ENCODE measurements around the gene KRTAP5-6.

KRTAP5-6 gene

GRCh38 chr11:1696608-1697570, at the start of gene KRTAP5-6:
Gene KRTAP5-6, plus strand, starts transcription at chr11:1697195. Its CDS starts 51 bp downstream, at chr11:1697246.
- DNase-seq: no peak

- DNase-seq: no peak
Observed at GRCh38 chr11:1647901-1648652, 48.9 kb upstream of the KRTAP5-6 start.

GRCh38 chr11:1648653-1649420, 48.2 kb upstream of the KRTAP5-6 start:
- no peak for DNase-seq

- DNase-seq: no peak
Observed at GRCh38 chr11:1650034-1650917, 46.7 kb upstream of the KRTAP5-6 start.

- DNase-seq: no peak
Observed at GRCh38 chr11:1650918-1651262, 46.1 kb upstream of the KRTAP5-6 start.

GRCh38 chr11:1651411-1651980, 45.5 kb upstream of the KRTAP5-6 start:
- no peak for DNase-seq

GRCh38 chr11:1652026-1652425, 45.0 kb upstream of the KRTAP5-6 start:
- DNase-seq: no peak

GRCh38 chr11:1652442-1652770, 44.6 kb upstream of the KRTAP5-6 start:
- no peak for DNase-seq

GRCh38 chr11:1652771-1653540, 44.0 kb upstream of the KRTAP5-6 start:
- DNase-seq: no peak

- no peak for DNase-seq
Observed at GRCh38 chr11:1653541-1654387, 43.2 kb upstream of the KRTAP5-6 start.

- no peak for DNase-seq
Observed at GRCh38 chr11:1654388-1655167, 42.4 kb upstream of the KRTAP5-6 start.

GRCh38 chr11:1655168-1656060, 41.6 kb upstream of the KRTAP5-6 start:
- no peak for DNase-seq

GRCh38 chr11:1656061-1656441, 40.9 kb upstream of the KRTAP5-6 start:
- no peak for DNase-seq

- no peak for DNase-seq
Observed at GRCh38 chr11:1656670-1657069, 40.3 kb upstream of the KRTAP5-6 start.

- DNase-seq: no peak
Observed at GRCh38 chr11:1659506-1659905, 37.5 kb upstream of the KRTAP5-6 start.

- DNase-seq: no peak
Observed at GRCh38 chr11:1660111-1660867, 36.7 kb upstream of the KRTAP5-6 start.
